Fibroblast of skin of scalp (primary cell): Measurements from ENCODE around the gene DCTPP1.

Experiments used
- DNase-seq: peaks from one replicate; pipeline ENCODE4 v3.0.0-alpha.2; 2013

The DCTPP1 gene

GRCh38 chr16:30447512-30448226 lies 17.8 kb upstream of the DCTPP1 start:
- DNase-seq, result no peak

GRCh38 chr16:30446203-30446595 lies 16.4 kb upstream of the DCTPP1 start:
- DNase-seq, result no peak

GRCh38 chr16:30445408-30446202 lies 15.8 kb upstream of the DCTPP1 start, which contains the start of gene SEPHS2:
TSS of gene SEPHS2 (minus strand) at chr16:30445874. CDS start at chr16:30445727, 147 bp downstream.
- peak; percentile 98 for DNase-seq

- no peak for DNase-seq
Measured at GRCh38 chr16:30445149-30445407, 15.2 kb upstream of the DCTPP1 start.

GRCh38 chr16:30444231-30445148 lies 14.7 kb upstream of the DCTPP1 start:
- DNase-seq, result no peak

GRCh38 chr16:30443631-30444030 lies 13.8 kb upstream of the DCTPP1 start:
- no peak for DNase-seq

GRCh38 chr16:30439720-30440348 lies 10.0 kb upstream of the DCTPP1 start:
- no peak for DNase-seq

GRCh38 chr16:30438835-30439234 lies 9.0 kb upstream of the DCTPP1 start:
- DNase-seq, result no peak

- DNase-seq, result no peak
Measured at GRCh38 chr16:30437511-30438046, 7.7 kb upstream of the DCTPP1 start.

- no peak for DNase-seq
Measured at GRCh38 chr16:30434852-30435251, 5.0 kb upstream of the DCTPP1 start.

- no peak for DNase-seq
Measured at GRCh38 chr16:30430428-30430970, 669 bp upstream of the DCTPP1 start.

- no peak for DNase-seq
Measured at GRCh38 chr16:30429418-30429677, 482 bp downstream of the DCTPP1 start.

GRCh38 chr16:30428055-30428454 lies 1.8 kb downstream of the DCTPP1 start:
- DNase-seq, result no peak

- no peak for DNase-seq
Measured at GRCh38 chr16:30421010-30421409, 8.8 kb downstream of the DCTPP1 start.

- DNase-seq, result no peak
Measured at GRCh38 chr16:30418350-30419181, 11.3 kb downstream of the DCTPP1 start.

GRCh38 chr16:30417529-30418349 lies 12.1 kb downstream of the DCTPP1 start:
- peak; percentile 83 for DNase-seq

- peak; percentile 2 for DNase-seq
Measured at GRCh38 chr16:30416624-30417528, 13.0 kb downstream of the DCTPP1 start.

- DNase-seq, result no peak
Measured at GRCh38 chr16:30416047-30416603, 13.7 kb downstream of the DCTPP1 start.

GRCh38 chr16:30414159-30414558 lies 15.7 kb downstream of the DCTPP1 start:
- no peak for DNase-seq
